Measurements from ENCODE around the gene MGAT5. TPM values are rescaled to one million over a fixed set of nuclear protein-coding genes. Genes with fewer than 3 reads are reported as not detected.

MGAT5 gene
- total RNA-seq, 1 experiment from 2014 or later, result 95.3 TPM

GRCh38 chr2:134395779-134396178 is 141.9 kb downstream of the MGAT5 start:
- Histone ChIP-seq H3K4me3 (no peak overlapping the region), H3K27ac (no peak overlapping the region), H3K4me1 (no peaks in the 10 kb centered on the region), H3K9me3 (replicated peaks) (no peaks in the 10 kb centered on the region), H3K36me3 (no peaks in the 10 kb centered on the region; the same call in 1 of the 2 replicates), H3K27me3 (no peaks in the 10 kb centered on the region)
- DNase-seq, result no peak

- Histone ChIP-seq H3K27ac (no peak overlapping the region), H3K27me3 (no peaks in the 10 kb centered on the region), H3K4me3 (no peak overlapping the region), H3K9me3 (replicated peaks) (no peaks in the 10 kb centered on the region), H3K36me3 (no peaks in the 10 kb centered on the region; the same call in 1 of the 2 replicates), H3K4me1 (no peaks in the 10 kb centered on the region)
- DNase-seq, result no peak
Measured at GRCh38 chr2:134396493-134396892, 142.6 kb downstream of the MGAT5 start.

GRCh38 chr2:134397146-134397896 is 143.4 kb downstream of the MGAT5 start:
- Histone ChIP-seq H3K4me3 (no peak overlapping the region), H3K27ac (no peak overlapping the region), H3K9me3 (replicated peaks) (no peaks in the 10 kb centered on the region), H3K4me1 (0 out of 2 replicates have a peak, but pooled peaks cover 5% of the 10 kb centered on the region), H3K36me3 (no peaks in the 10 kb centered on the region; the same call in 1 of the 2 replicates), H3K27me3 (no peaks in the 10 kb centered on the region)
- no peak for DNase-seq

- no peak for DNase-seq
- Histone ChIP-seq H3K27me3 (no peaks in the 10 kb centered on the region), H3K36me3 (peaks cover 6% of the 10 kb centered on the region; the same call in 1 of the 2 replicates), H3K27ac (no peak overlapping the region), H3K4me3 (no peak overlapping the region), H3K4me1 (0 out of 2 replicates have a peak, but pooled peaks cover 5% of the 10 kb centered on the region), H3K9me3 (replicated peaks) (no peaks in the 10 kb centered on the region)
Measured at GRCh38 chr2:134398300-134398699, 144.4 kb downstream of the MGAT5 start.

GRCh38 chr2:134399096-134399495 is 145.2 kb downstream of the MGAT5 start:
- Histone ChIP-seq H3K27me3 (no peaks in the 10 kb centered on the region), H3K36me3 (peaks cover 10% of the 10 kb centered on the region; the same call in 1 of the 2 replicates), H3K9me3 (replicated peaks) (no peaks in the 10 kb centered on the region), H3K4me1 (0 out of 2 replicates have a peak, but pooled peaks cover 5% of the 10 kb centered on the region), H3K27ac (no peak overlapping the region), H3K4me3 (no peak overlapping the region)
- no peak for DNase-seq

- H3K27me3 ChIP-seq, result no peaks in the 10 kb centered on the region
- no peak for DNase-seq
Measured at GRCh38 chr2:134401081-134401497, 147.2 kb downstream of the MGAT5 start.

GRCh38 chr2:134401789-134402188 is 147.9 kb downstream of the MGAT5 start:
- H3K9me3 ChIP-seq (replicated peaks), result no peaks in the 10 kb centered on the region
- H3K36me3 ChIP-seq, result peaks cover 13% of the 10 kb centered on the region; the same call in 1 of the 2 replicates
- H3K27ac ChIP-seq, result no peak overlapping the region
- no peaks in the 10 kb centered on the region for H3K27me3 ChIP-seq
- DNase-seq, result no peak
- H3K4me3 ChIP-seq, result no peak overlapping the region
- H3K4me1 ChIP-seq, result 0 out of 2 replicates have a peak, but pooled peaks cover 5% of the 10 kb centered on the region

More at GRCh38 chr2:134401081-134401497, 147.2 kb downstream of the MGAT5 start:
- no peak overlapping the region for H3K27ac ChIP-seq
- H3K4me1 ChIP-seq, result 0 out of 2 replicates have a peak, but pooled peaks cover 5% of the 10 kb centered on the region
- H3K36me3 ChIP-seq, result peaks cover 13% of the 10 kb centered on the region; the same call in 1 of the 2 replicates
- H3K9me3 ChIP-seq (replicated peaks), result no peaks in the 10 kb centered on the region
- H3K4me3 ChIP-seq, result no peak overlapping the region

GRCh38 chr2:134402410-134402809 is 148.5 kb downstream of the MGAT5 start:
- DNase-seq, result no peak
- Histone ChIP-seq H3K27me3 (no peaks in the 10 kb centered on the region), H3K4me1 (0 out of 2 replicates have a peak, but pooled peaks cover 5% of the 10 kb centered on the region), H3K4me3 (no peak overlapping the region), H3K9me3 (replicated peaks) (no peaks in the 10 kb centered on the region), H3K27ac (no peak overlapping the region), H3K36me3 (peaks cover 13% of the 10 kb centered on the region; the same call in 1 of the 2 replicates)

GRCh38 chr2:134405611-134406081 is 151.8 kb downstream of the MGAT5 start:
- peaks cover 15% of the 10 kb centered on the region for H3K4me1 ChIP-seq
- no peaks in the 10 kb centered on the region for H3K9me3 ChIP-seq (replicated peaks)
- H3K27ac ChIP-seq, result no peak overlapping the region
- H3K36me3 ChIP-seq, result peaks cover 13% of the 10 kb centered on the region; the same call in 1 of the 2 replicates
- no peak overlapping the region for H3K4me3 ChIP-seq
- no peak for DNase-seq
- H3K27me3 ChIP-seq, result no peaks in the 10 kb centered on the region

- DNase-seq, result no peak
- Histone ChIP-seq H3K36me3 (peaks cover 13% of the 10 kb centered on the region; the same call in 1 of the 2 replicates), H3K27ac (no peak overlapping the region), H3K27me3 (no peaks in the 10 kb centered on the region), H3K4me1 (peaks cover 21% of the 10 kb centered on the region), H3K9me3 (replicated peaks) (no peaks in the 10 kb centered on the region), H3K4me3 (no peak overlapping the region)
Measured at GRCh38 chr2:134406311-134406710, 152.4 kb downstream of the MGAT5 start.

- H3K9me3 ChIP-seq (replicated peaks), result no peaks in the 10 kb centered on the region
- no peak for DNase-seq
- H3K4me3 ChIP-seq, result no peak overlapping the region
- no peaks in the 10 kb centered on the region for H3K27me3 ChIP-seq
- peaks cover 13% of the 10 kb centered on the region; the same call in 1 of the 2 replicates for H3K36me3 ChIP-seq
- H3K27ac ChIP-seq, result no peak overlapping the region
- H3K4me1 ChIP-seq, result peaks cover 24% of the 10 kb centered on the region
Measured at GRCh38 chr2:134406736-134407135, 152.9 kb downstream of the MGAT5 start.

- H3K4me3 ChIP-seq, result no peak overlapping the region
- no peaks in the 10 kb centered on the region for H3K9me3 ChIP-seq (replicated peaks)
- H3K27me3 ChIP-seq, result no peaks in the 10 kb centered on the region
- H3K27ac ChIP-seq, result no peak overlapping the region
- peaks cover 13% of the 10 kb centered on the region; the same call in 1 of the 2 replicates for H3K36me3 ChIP-seq
- peaks cover 27% of the 10 kb centered on the region for H3K4me1 ChIP-seq
- DNase-seq, result no peak
Measured at GRCh38 chr2:134407154-134407890, 153.4 kb downstream of the MGAT5 start.

GRCh38 chr2:134408386-134408785 is 154.5 kb downstream of the MGAT5 start:
- Histone ChIP-seq H3K27me3 (no peaks in the 10 kb centered on the region), H3K27ac (no peak overlapping the region), H3K4me1 (peaks cover 28% of the 10 kb centered on the region), H3K36me3 (peaks cover 11% of the 10 kb centered on the region; the same call in 1 of the 2 replicates), H3K4me3 (no peak overlapping the region), H3K9me3 (replicated peaks) (no peaks in the 10 kb centered on the region)
- no peak for DNase-seq

- Histone ChIP-seq H3K4me3 (no peak overlapping the region), H3K9me3 (replicated peaks) (no peaks in the 10 kb centered on the region), H3K4me1 (peaks cover 28% of the 10 kb centered on the region), H3K27me3 (no peaks in the 10 kb centered on the region), H3K36me3 (peaks cover 12% of the 10 kb centered on the region; the same call in 1 of the 2 replicates), H3K27ac (no peak overlapping the region)
- DNase-seq, result no peak
Measured at GRCh38 chr2:134408791-134409190, 154.9 kb downstream of the MGAT5 start.

- Histone ChIP-seq H3K27ac (no peak overlapping the region), H3K9me3 (replicated peaks) (no peaks in the 10 kb centered on the region), H3K4me1 (peaks cover 28% of the 10 kb centered on the region), H3K4me3 (no peak overlapping the region), H3K36me3 (peaks cover 6% of the 10 kb centered on the region; the same call in 1 of the 2 replicates), H3K27me3 (no peaks in the 10 kb centered on the region)
- no peak for DNase-seq
Measured at GRCh38 chr2:134410006-134410405, 156.1 kb downstream of the MGAT5 start.
